BLaER1 treated with 17β-estradiol and CSF1 and Interleukin-3, amounts not matched to agents 10 nM and 100 nM (cell line): ENCODE results near the gene RPP14.

Experiments
- H3K27ac ChIP-seq, 11 experiments: shearing (Covaris generic); formaldehyde crosslinking; 2 replicates each; pipeline ENCODE4 v1.8.1; 2022
- H3K27me3 ChIP-seq, 11 experiments: shearing (Covaris generic); formaldehyde crosslinking; 2 replicates each; pipeline ENCODE4 v1.8.1; 2022
- H3K36me3 ChIP-seq, 11 experiments: shearing (Covaris generic); formaldehyde crosslinking; 2 replicates each; pipeline ENCODE4 v1.8.1; 2022
- H3K4me1 ChIP-seq, 10 experiments: shearing (Covaris generic); formaldehyde crosslinking; 2 replicates each; pipeline ENCODE4 v1.8.1; 2022
- H3K4me2 ChIP-seq, 11 experiments: shearing (Covaris generic); formaldehyde crosslinking; 2 replicates each; pipeline ENCODE4 v1.8.1; 2022
- H3K4me3 ChIP-seq, 10 experiments: shearing (Covaris generic); formaldehyde crosslinking; 2 replicates each; pipeline ENCODE4 v1.8.1; 2022
- H3K9ac ChIP-seq, 11 experiments: shearing (Covaris generic); formaldehyde crosslinking; 2 replicates each; pipeline ENCODE4 v1.8.1; 2022
- H3K9me3 ChIP-seq, 11 experiments: shearing (Covaris generic); formaldehyde crosslinking; replicated peaks in 1 of 11; 2 replicates each; pipeline ENCODE4 v1.8.1; 2022
- H4K20me1 ChIP-seq, 11 experiments: shearing (Covaris generic); formaldehyde crosslinking; 2 replicates each; pipeline ENCODE4 v1.8.1; 2022
- Cebpa-rat ChIP-seq, 11 experiments: shearing (Covaris generic); IDR thresholded peaks; 2 replicates each; pipeline ENCODE4 v1.8.1; 2022

RPP14 gene

DNA sequence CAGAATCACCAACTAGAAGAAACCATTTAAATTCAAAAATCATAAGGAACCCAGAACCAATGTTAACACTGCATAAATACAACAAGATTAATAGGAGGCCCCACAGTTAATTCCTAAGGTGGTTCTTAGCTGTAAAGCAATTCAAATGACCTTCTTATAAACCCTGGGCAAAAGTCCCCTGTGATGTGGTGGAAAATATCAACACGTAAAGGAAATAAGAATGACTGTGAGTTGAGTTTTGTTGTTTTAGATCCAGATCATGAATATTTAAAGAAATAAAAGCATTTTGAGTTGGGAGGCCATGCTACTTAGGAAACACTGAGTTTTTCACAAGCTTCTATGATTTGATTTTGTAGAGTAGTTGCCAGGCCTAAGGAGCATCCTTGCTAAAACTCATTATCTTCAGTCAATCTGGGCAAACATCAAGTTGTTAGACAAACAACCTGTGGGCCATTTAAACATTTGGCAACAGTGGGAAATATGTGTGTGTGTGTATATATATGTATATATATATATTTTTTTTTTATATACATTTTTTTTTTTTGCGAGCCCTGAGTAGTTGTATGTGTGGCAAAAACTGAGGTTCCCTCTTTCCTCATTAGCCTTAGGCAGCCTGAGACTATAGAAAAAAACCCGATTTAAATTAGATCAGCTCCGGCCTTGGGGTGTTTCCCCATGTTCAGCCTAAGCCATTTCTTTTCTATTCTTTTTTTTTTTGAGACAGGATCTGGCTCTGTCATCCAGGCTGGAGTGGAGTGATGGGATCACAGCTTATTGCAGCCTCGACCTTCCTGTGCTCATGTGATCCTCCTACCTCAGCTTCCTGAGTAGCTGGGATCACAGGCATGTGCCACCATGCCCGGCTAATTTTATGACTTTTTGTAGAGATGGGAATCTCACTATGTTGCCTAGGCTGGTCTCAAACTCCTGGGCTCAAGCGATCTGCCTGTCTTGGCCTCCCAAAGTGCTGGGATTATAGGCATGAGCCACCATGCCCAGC is 18.6 kb downstream of the RPP14 start:
- H3K27ac ChIP-seq: peak overlapping the region in 7 of 11 experiments; percentile 0 to 52 (median 24); a peak in 8 of 22 replicates

GRCh38 chr3:58325525-58325992 is 19.5 kb downstream of the RPP14 start:
- H3K27ac ChIP-seq: peak overlapping the region in 9 of 11 experiments; percentile 0 to 52 (median 24); a peak in 9 of 22 replicates
- H3K9ac ChIP-seq: peak overlapping the region in 1 of 11 experiments; percentile 5; a peak in 1 of 22 replicates
- H3K36me3 ChIP-seq: peaks cover 0 to 24% (median 10%) of the 10 kb centered on the region in 11 experiments; a peak in 11 of 22 replicates
- no peaks in the 10 kb centered on the region for H3K27me3 ChIP-seq
- peak overlapping the region; percentile 15 to 66 (median 47) for H3K4me2 ChIP-seq
- peaks cover 14 to 30% (median 26%) of the 10 kb centered on the region in 10 experiments for H3K4me1 ChIP-seq
- H3K9me3 ChIP-seq: no peaks in the 10 kb centered on the region
- no peak overlapping the region for H3K4me3 ChIP-seq
- TF ChIP-seq Cebpa-rat (IDR thresholded peaks at IDR 0.05): no peak
- peaks cover 0 to 17% (median 9%) of the 10 kb centered on the region in 11 experiments; a peak in 12 of 22 replicates for H4K20me1 ChIP-seq

More for the DNA sequence above, 18.6 kb downstream of the RPP14 start:
- Histone ChIP-seq H4K20me1 (peaks cover 0 to 21% (median 12%) of the 10 kb centered on the region in 11 experiments; a peak in 12 of 22 replicates), H3K4me2 (peak overlapping the region; percentile 15 to 66 (median 47)), H3K9ac (peak overlapping the region in 2 of 11 experiments; percentile 5 to 33; a peak in 3 of 22 replicates), H3K9me3 (no peaks in the 10 kb centered on the region), H3K36me3 (peaks cover 2 to 33% (median 16%) of the 10 kb centered on the region in 11 experiments; a peak in 17 of 22 replicates), H3K4me1 (peaks cover 11 to 27% (median 24%) of the 10 kb centered on the region in 10 experiments), H3K4me3 (no peak overlapping the region), H3K27me3 (no peaks in the 10 kb centered on the region)
- TF ChIP-seq Cebpa-rat (IDR thresholded peaks at IDR 0.05): no peak

DNA sequence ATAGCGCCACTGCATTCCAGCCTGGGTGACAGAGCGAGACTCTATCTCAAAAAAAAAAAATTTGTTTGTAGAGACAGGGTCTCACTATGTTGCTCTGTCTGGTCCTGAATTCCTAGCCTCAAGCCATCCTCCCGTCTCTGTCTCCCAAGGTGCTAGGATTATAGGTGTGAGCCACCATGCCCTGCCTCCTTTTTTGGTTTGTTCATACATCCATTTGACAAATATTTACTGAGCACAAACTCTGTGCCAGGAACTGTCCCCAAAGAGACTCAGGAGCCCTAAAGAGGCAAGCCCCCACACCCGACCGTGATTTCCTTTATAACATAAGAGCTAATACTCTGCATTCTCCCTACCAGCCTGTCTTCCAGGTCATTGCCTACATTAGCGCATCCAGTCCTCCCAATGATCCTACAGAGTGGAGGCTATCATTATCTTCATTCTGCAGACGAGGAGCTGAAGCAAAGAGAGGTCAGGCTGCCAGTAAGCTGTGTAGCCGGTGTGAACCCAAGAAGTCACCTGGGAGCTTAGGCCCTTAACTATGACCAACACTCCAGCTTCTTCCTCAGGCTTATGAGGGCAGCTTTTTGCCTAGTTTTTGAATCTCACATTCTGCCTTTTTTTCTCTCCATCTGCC is 20.3 kb downstream of the RPP14 start:
- Histone ChIP-seq H3K27ac (no peak overlapping the region), H3K36me3 (peaks cover 0 to 16% (median 6%) of the 10 kb centered on the region in 11 experiments; a peak in 8 of 22 replicates), H3K27me3 (no peaks in the 10 kb centered on the region), H3K4me3 (no peak overlapping the region), H4K20me1 (peaks cover 0 to 9% (median 4%) of the 10 kb centered on the region in 11 experiments; a peak in 11 of 22 replicates), H3K4me2 (no peak overlapping the region), H3K9me3 (no peaks in the 10 kb centered on the region), H3K9ac (no peak overlapping the region), H3K4me1 (peaks cover 23 to 38% (median 33%) of the 10 kb centered on the region in 10 experiments)
- no peak for TF ChIP-seq Cebpa-rat (IDR thresholded peaks at IDR 0.05)

- H3K4me1 ChIP-seq: peaks cover 33 to 45% (median 36%) of the 10 kb centered on the region in 10 experiments
- no peaks in the 10 kb centered on the region for H3K36me3 ChIP-seq
- H3K9me3 ChIP-seq: no peaks in the 10 kb centered on the region
- H4K20me1 ChIP-seq: peaks cover 0 to 3% (median 0%) of the 10 kb centered on the region in 11 experiments; a peak in 1 of 22 replicates
- H3K27ac ChIP-seq: no peak overlapping the region
- TF ChIP-seq Cebpa-rat (IDR thresholded peaks at IDR 0.05): no peak
- no peak overlapping the region for H3K4me3 ChIP-seq
- H3K4me2 ChIP-seq: no peak overlapping the region
- no peak overlapping the region for H3K9ac ChIP-seq
- no peaks in the 10 kb centered on the region for H3K27me3 ChIP-seq
Observed at GRCh38 chr3:58329150-58329921, 23.3 kb downstream of the RPP14 start.

DNA sequence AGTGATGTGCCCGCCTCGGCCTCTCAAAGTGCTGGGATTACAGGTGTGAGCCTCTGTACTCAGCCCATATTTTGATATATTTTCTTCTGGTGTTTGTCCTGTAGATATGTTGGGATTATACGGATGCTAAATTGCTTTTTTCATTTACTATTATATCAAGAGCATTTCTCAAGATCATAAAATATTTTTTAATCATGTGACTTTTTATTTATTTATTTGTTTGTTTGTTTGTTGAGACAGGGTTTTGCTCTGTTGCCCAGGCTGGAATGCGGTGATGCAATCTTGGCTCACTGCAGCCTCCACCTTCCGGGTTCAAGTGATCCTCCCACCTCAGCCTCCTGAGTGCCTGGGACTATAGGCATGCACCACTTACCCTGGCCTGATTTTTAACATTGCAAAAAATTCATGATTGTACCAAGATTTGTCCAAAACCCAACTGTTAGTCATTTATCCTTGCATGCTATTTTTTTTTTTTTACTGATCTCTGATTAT is 23.9 kb downstream of the RPP14 start:
- H3K27ac ChIP-seq: no peak overlapping the region
- no peaks in the 10 kb centered on the region for H3K36me3 ChIP-seq
- no peaks in the 10 kb centered on the region for H3K27me3 ChIP-seq
- no peak for TF ChIP-seq Cebpa-rat (IDR thresholded peaks at IDR 0.05)
- H3K4me3 ChIP-seq: no peak overlapping the region
- H3K9ac ChIP-seq: no peak overlapping the region
- peaks cover 30 to 41% (median 34%) of the 10 kb centered on the region in 10 experiments for H3K4me1 ChIP-seq
- H4K20me1 ChIP-seq: peaks cover 0 to 3% (median 0%) of the 10 kb centered on the region in 11 experiments; a peak in 1 of 22 replicates
- H3K4me2 ChIP-seq: peak overlapping the region in 1 of 11 experiments; percentile 96; a peak in 1 of 22 replicates
- H3K9me3 ChIP-seq: no peaks in the 10 kb centered on the region

DNA sequence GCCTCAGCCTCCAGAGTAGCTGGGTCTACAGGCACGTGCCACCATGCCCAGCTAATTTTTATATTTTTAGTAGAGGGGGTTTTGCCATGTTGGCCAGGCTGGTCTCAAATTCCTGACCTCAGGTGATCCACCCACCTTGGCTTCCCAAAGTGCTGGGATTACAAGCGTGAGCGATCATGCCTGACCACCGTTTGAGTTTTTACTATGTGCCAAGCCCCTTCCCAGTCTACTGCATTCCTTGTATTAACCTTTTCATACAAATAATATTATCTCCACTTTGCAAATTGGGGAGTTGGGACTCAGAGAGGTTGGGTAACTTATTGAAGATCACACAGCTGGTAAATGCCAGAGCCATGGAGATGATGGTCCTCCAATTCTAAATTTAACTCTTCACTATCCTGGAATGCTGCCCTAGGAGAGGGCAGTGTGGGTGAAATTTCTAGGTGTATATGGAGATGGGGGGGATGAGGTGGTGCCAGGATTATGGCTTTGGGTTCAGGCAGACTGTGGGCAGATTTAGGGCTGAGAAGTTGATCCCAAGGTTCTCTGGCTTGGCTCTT is 25.6 kb downstream of the RPP14 start:
- Histone ChIP-seq H3K4me1 (peaks cover 34 to 42% (median 37%) of the 10 kb centered on the region in 10 experiments), H3K36me3 (peaks cover 0 to 8% (median 7%) of the 10 kb centered on the region in 11 experiments; a peak in 18 of 22 replicates), H3K27ac (peak overlapping the region in 10 of 11 experiments; percentile 91 to 99 (median 95); a peak in 20 of 22 replicates), H3K9me3 (no peaks in the 10 kb centered on the region), H3K9ac (peak overlapping the region; percentile 92 to 98 (median 96); a peak in 21 of 22 replicates), H3K27me3 (no peaks in the 10 kb centered on the region), H4K20me1 (peaks cover 0 to 3% (median 0%) of the 10 kb centered on the region in 11 experiments; a peak in 1 of 22 replicates), H3K4me3 (peak overlapping the region in 8 of 10 experiments; percentile 77 to 98 (median 96); a peak in 17 of 20 replicates), H3K4me2 (peak overlapping the region; percentile 84 to 98 (median 93))
- no peak for TF ChIP-seq Cebpa-rat (IDR thresholded peaks at IDR 0.05)

- peak within 1 kb of the TSS; percentile 92 to 98 (median 96) for H3K9ac ChIP-seq
- H4K20me1 ChIP-seq: peaks cover 0 to 3% (median 0%) of the 10 kb centered on the region in 11 experiments; a peak in 1 of 22 replicates
- H3K27me3 ChIP-seq: no peaks in the 10 kb centered on the region
- peaks cover 45 to 48% (median 46%) of the 10 kb centered on the region in 10 experiments for H3K4me1 ChIP-seq
- peaks cover 0 to 18% (median 17%) of the 10 kb centered on the region in 11 experiments; a peak in 19 of 22 replicates for H3K36me3 ChIP-seq
- H3K4me2 ChIP-seq: peak within 1 kb of the TSS; percentile 84 to 98 (median 96)
- TF ChIP-seq Cebpa-rat (IDR thresholded peaks at IDR 0.05): no peak
- peak within 1 kb of the TSS; percentile 77 to 98 (median 96) for H3K4me3 ChIP-seq
- H3K9me3 ChIP-seq: no peaks in the 10 kb centered on the region
- H3K27ac ChIP-seq: peak within 1 kb of the TSS; percentile 90 to 99 (median 95)
Observed at GRCh38 chr3:58332575-58333188, 26.6 kb downstream of the RPP14 start, which contains the start of gene PXK. PXK (plus strand) TSS chr3:58332892; CDS start chr3:58332989, 97 bp downstream.
